Esophagus muscularis mucosa (tissue), 4 donors: Measurements from ENCODE around the gene TDRD5. TPM values are rescaled to one million over a fixed set of nuclear protein-coding genes. Genes with fewer than 3 reads are reported as not detected.
"Not testable (repeated sequence)": the region's sequence is repeated elsewhere in the genome, so short reads cannot be mapped to it uniquely, and the experiment has no call there.

Experiments used
- DNase-seq: peaks from one replicate; pipeline ENCODE4 v3.0.0-alpha.2; 2017; ENCODE audit errors: extremely low spot score
- H3K27ac ChIP-seq, 4 donors: fragments of 200-600 bp; sonication (generic); replicated peaks in 1 of 4; 1 replicate in 3 of 4; 2 replicates in 1 of 4; pipeline ENCODE4 v1.5.1; 2016 to 2019; ENCODE audit warnings: mild to moderate bottlenecking in 1 of 4
- H3K27me3 ChIP-seq, 4 donors: fragments of 200-600 bp; sonication (generic); one replicate each; pipeline versions ENCODE4 v1.5.1 to v1.6.0; 2016 to 2019
- H3K36me3 ChIP-seq, 4 donors: fragments of 200-600 bp; sonication (generic); one replicate each; pipeline ENCODE4 v1.5.1; 2016 to 2019
- H3K4me1 ChIP-seq, 4 donors: fragments of 200-600 bp; sonication (generic); one replicate each; pipeline ENCODE4 v1.5.1; 2016 to 2019
- H3K4me3 ChIP-seq, 4 donors: fragments of 200-600 bp; sonication (generic); 1 replicate in 2 of 4; 2 replicates in 2 of 4; pipeline ENCODE4 v1.5.1; 2016 to 2019; ENCODE audit warnings: mild to moderate bottlenecking in 4 of 4, moderate library complexity in 1 of 4
- H3K9me3 ChIP-seq, 4 donors: fragments of 200-600 bp; sonication (generic); 1 replicate in 3 of 4; 2 replicates in 1 of 4; pipeline ENCODE4 v1.5.1; 2016 to 2019
- EP300 ChIP-seq: sonication (generic); formaldehyde crosslinking; IDR thresholded peaks from one replicate; pipeline ENCODE4 v1.6.1; 2017; ENCODE audit warnings: antibody characterized with exemption
- POLR2A ChIP-seq: fragments of 450-650 bp; IDR thresholded peaks from one replicate; pipeline ENCODE4 v1.6.1; 2017; ENCODE audit warnings: antibody characterized with exemption, moderate library complexity, mild to moderate bottlenecking, low read depth
- POLR2AphosphoS5 ChIP-seq, 2 donors: sonication (generic); formaldehyde crosslinking; IDR thresholded peaks; one replicate each; pipeline ENCODE4 v1.6.1; 2017; ENCODE audit warnings: antibody characterized with exemption in 2 of 2
- WGBS: methylation state at CpG from one replicate; pipeline ENCODE4 v1.1.5; 2018; 5-methylcytosine and 5-hydroxymethylcytosine counted together
- intact Hi-C: fragments of 100-400 bp; cut with DNase I; formaldehyde crosslinking; loops from one replicate; pipeline ENCODE4 v1.15.1; 2023
- total RNA-seq, 4 donors: library from RNA; depleted of rRNA; stranded (reverse); fragments of >200 nt; gene quantifications; one replicate each; pipeline versions ENCODE4 v1.1.0 to v1.2.1, GENCODE V29; 2016
- TF ChIP-seq, protein P1 (sequence below), 3 experiments: fragments of 200-600 bp in 2 of 3; fragments of 450-650 bp in 1 of 3; sonication (generic) in 2 of 3; IDR thresholded peaks; one replicate each; pipeline ENCODE4 v1.5.1; 2017 to 2019; ENCODE audit warnings: antibody characterized with exemption in 3 of 3, mild to moderate bottlenecking in 2 of 3, moderate library complexity in 1 of 3

TDRD5 gene
- total RNA-seq, 4 donors from 2014 or later: 0.06 to 0.17 TPM; not detected in 2

DNA sequence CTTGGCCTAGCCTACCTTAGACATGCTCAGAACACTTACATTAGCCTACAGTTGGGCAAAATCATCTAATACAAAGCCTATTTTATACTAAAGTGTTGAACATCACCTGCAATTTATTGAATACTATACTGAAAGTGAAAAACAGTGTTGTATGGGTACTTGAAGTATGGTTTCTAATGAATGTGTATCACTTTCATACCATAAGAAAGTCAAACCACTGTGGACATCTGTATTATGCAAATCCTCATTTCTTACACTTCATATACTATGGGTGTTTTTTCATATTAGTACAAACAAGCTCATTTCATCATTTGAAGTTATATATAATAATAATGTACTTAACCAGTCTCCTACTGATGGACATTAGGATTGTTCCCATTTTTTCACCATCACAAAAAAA is 41.2 kb downstream of the TDRD5 start:
- no peak overlapping the region for H3K4me3 ChIP-seq
- no peak for DNase-seq
- no peak overlapping the region for H3K27ac ChIP-seq
- no peaks in the 10 kb centered on the region for H3K27me3 ChIP-seq
- H3K4me1 ChIP-seq: no peaks in the 10 kb centered on the region
- no peaks in the 10 kb centered on the region for H3K9me3 ChIP-seq
- intact Hi-C loops: no loop called here
- no peak for TF ChIP-seq EP300
- no peak for TF ChIP-seq POLR2AphosphoS5 (IDR thresholded peaks at IDR 0.05)
- TF ChIP-seq POLR2A: no peak
- TF ChIP-seq, protein P1, sequence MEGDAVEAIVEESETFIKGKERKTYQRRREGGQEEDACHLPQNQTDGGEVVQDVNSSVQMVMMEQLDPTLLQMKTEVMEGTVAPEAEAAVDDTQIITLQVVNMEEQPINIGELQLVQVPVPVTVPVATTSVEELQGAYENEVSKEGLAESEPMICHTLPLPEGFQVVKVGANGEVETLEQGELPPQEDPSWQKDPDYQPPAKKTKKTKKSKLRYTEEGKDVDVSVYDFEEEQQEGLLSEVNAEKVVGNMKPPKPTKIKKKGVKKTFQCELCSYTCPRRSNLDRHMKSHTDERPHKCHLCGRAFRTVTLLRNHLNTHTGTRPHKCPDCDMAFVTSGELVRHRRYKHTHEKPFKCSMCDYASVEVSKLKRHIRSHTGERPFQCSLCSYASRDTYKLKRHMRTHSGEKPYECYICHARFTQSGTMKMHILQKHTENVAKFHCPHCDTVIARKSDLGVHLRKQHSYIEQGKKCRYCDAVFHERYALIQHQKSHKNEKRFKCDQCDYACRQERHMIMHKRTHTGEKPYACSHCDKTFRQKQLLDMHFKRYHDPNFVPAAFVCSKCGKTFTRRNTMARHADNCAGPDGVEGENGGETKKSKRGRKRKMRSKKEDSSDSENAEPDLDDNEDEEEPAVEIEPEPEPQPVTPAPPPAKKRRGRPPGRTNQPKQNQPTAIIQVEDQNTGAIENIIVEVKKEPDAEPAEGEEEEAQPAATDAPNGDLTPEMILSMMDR (IDR thresholded peaks at IDR 0.05): no peak
- no peaks in the 10 kb centered on the region for H3K36me3 ChIP-seq

DNA sequence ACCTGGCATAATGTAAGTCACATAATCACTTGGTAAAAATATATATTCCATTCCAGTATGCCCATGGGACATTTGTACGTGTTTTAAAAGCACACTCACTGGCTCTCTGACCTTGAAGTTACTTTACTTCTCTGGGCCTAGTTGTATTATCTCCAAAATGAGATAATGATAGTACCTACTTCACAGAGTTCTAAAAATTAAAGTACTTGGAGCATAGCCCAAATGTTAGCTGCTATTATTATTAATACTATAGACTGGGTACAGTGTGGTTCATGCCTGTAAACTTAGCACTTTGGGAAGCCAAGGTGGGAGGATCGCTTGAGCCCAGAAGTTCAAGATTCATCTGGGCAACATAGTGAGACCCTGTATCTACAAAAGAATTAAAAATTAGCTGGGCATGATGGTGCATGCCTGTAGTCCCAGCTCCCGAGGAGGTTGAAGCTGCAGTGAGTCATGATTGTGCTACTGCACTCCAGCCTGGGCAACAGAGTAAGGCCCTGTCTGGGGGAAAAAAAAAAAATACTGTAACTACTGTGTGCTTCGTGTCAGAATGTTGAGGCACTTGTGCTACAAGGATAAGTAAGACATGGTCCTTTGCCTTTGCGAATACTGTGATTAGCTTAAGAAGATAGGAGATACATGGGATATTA is 45.7 kb downstream of the TDRD5 start:
- Histone ChIP-seq H3K9me3 (no peaks in the 10 kb centered on the region), H3K4me1 (no peaks in the 10 kb centered on the region), H3K27ac (no peak overlapping the region), H3K36me3 (no peaks in the 10 kb centered on the region), H3K27me3 (no peaks in the 10 kb centered on the region), H3K4me3 (no peak overlapping the region)
- 68% methylated on average over 5 of the region's 5 CpGs for WGBS
- TF ChIP-seq POLR2A (no peak), EP300 (no peak), POLR2AphosphoS5 (IDR thresholded peaks at IDR 0.05) (no peak)
- TF ChIP-seq, protein P1 (IDR thresholded peaks at IDR 0.05): no peak
- intact Hi-C loops: no loop called here
- DNase-seq: no peak

DNA sequence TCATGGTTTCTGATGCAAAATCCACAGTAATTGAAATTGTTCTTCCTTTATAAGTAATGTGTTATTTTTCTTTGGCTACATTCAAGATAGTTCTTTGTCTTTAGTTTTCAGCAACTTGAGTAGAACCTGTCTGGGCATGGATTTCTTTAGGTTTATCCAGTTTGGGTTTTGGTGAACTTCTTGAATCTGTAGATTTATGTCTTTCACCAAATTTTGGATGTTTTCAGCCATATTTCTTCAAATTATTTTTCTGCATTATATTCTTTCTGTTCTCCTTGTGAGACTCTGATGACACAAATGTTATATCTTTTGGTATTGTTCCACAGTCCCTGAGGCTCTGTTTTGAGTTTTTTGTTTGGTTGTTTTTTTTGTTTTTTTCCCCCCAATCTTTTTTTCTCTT is 69.4 kb downstream of the TDRD5 start:
- Histone ChIP-seq H3K4me1 (no peaks in the 10 kb centered on the region), H3K9me3 (peaks cover 0 to 36% (median 16%) of the 10 kb centered on the region in 4 donors), H3K27me3 (no peaks in the 10 kb centered on the region), H3K4me3 (no peak overlapping the region), H3K36me3 (no peaks in the 10 kb centered on the region), H3K27ac (no peak overlapping the region)
- TF ChIP-seq EP300 (no peak), POLR2A (no peak), POLR2AphosphoS5 (IDR thresholded peaks at IDR 0.05) (no peak)
- TF ChIP-seq, protein P1 (IDR thresholded peaks at IDR 0.05): no peak
- no peak for DNase-seq
- intact Hi-C loops: no loop called here

DNA sequence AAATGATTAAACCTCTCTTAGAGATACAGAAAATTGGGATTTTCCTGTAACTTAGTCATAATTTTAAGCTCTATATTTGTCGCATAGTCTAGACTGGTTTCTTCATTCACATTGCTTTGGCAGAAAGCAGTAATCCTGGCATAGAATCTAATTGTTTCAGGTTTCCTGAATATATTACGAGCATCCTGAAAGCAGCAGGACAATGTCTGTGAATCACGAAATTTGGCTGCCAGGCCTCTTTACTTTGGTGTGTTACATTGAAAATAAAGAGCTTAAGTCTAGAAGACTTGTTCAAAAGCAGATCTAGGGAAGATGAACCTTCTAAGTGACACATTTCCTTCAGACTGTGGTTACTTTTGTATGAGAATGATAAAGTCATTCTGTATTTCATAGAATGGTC is 72.2 kb downstream of the TDRD5 start:
- DNase-seq: no peak
- Histone ChIP-seq H3K9me3 (peaks cover 0 to 22% (median 11%) of the 10 kb centered on the region in 4 donors), H3K27ac (no peak overlapping the region), H3K4me1 (no peaks in the 10 kb centered on the region), H3K36me3 (no peaks in the 10 kb centered on the region), H3K27me3 (no peaks in the 10 kb centered on the region), H3K4me3 (no peak overlapping the region)
- WGBS: 74% methylated on average over 3 of the region's 3 CpGs
- TF ChIP-seq POLR2A (no peak), POLR2AphosphoS5 (IDR thresholded peaks at IDR 0.05) (no peak), EP300 (no peak)
- TF ChIP-seq, protein P1 (IDR thresholded peaks at IDR 0.05): no peak
- intact Hi-C loops: no loop called here

DNA sequence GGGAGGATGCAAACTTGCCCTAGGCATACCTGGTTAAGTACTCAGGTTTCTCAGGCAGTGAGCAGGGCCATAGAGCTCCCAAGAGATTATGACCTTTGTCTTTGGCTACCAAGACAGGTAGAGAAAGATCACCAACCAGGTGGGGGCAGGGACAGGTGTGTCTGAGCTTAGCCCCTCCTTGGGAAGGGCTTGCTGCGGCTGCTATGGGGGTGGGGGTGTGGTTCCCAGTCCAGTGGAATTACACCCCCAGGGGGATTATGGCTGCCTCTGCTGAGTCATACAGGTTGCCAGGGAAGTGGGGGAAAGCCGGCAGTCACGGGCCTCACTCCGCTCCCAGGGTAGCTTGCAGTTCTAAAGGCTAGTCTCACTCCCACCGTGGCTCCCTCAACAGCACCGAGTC is 86.2 kb downstream of the TDRD5 start:
- Histone ChIP-seq H3K4me1 (no peaks in the 10 kb centered on the region), H3K27me3 (peaks cover 0 to 3% (median 0%) of the 10 kb centered on the region in 4 donors), H3K36me3 (no peaks in the 10 kb centered on the region), H3K4me3 (no peak overlapping the region), H3K27ac (no peak overlapping the region), H3K9me3 (peaks cover 0 to 12% (median 3%) of the 10 kb centered on the region in 4 donors)
- DNase-seq: no peak
- intact Hi-C loops: no loop called here
- TF ChIP-seq EP300 (no peak), POLR2AphosphoS5 (IDR thresholded peaks at IDR 0.05) (no peak), POLR2A (no peak)
- TF ChIP-seq, protein P1 (IDR thresholded peaks at IDR 0.05): no peak
- 91% methylated on average over 5 of the region's 6 CpGs for WGBS

DNA sequence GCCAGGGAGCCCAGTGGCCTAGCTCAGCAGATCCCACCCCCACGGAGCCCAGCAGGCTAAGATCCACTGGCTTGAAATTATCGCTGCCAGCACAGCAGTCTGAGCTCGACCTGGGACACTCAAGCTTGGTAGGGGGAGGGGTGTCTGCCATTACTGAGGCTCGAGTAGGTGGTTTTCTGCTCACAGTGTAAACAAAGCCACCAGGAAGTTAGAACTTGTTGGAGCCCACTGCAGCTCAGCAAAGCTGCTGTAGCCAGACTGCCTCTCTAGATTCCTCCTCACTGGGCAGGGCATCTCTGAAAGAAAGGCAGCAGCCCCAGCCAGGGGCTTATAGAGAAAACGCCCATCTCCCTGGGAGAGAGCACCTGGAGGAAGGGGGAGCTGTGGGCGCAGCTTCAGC is 102.9 kb downstream of the TDRD5 start:
- intact Hi-C loops, DNase-seq, H3K4me3 ChIP-seq, H3K9me3 ChIP-seq, H3K27ac ChIP-seq, H3K4me1 ChIP-seq, H3K36me3 ChIP-seq: not testable (repeated sequence)
- peaks cover 0 to 20% (median 0%) of the 10 kb centered on the region in 4 donors for H3K27me3 ChIP-seq
- 58% methylated on average over 2 of the region's 6 CpGs for WGBS
